CD1c-positive myeloid dendritic cell (primary cell): Measurements from ENCODE around the gene B4GALNT1.
A peak's percentile ranks its signal among the peaks of the same experiment; 100 is the strongest.
"Not testable (repeated sequence)": the region's sequence is repeated elsewhere in the genome, so short reads cannot be mapped to it uniquely, and the experiment has no call there.

Experiments used
- DNase-seq: peaks from one replicate; pipeline ENCODE4 v3.0.0-alpha.2; 2016; ENCODE audit errors: extremely low spot score

The B4GALNT1 gene

DNA sequence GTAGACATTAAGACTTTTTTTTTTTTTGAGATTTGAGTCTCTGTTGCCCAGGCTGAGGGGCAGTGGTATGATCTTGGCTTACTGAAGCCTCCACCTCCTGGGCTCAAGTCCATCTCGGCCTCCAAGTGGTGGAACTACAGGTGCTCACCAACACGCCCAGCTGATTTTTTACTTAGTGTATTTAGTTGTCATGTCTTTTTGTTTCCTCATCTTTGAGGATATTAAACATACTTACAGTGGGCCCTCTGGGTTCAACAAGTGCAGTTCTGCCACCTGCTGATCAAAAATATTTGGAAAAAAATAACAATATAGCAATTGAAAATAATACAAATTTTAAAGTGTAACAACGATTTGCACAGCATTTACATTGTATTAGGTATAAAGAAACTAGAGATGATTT is 4.4 kb upstream of the B4GALNT1 start:
- no peak for DNase-seq

DNA sequence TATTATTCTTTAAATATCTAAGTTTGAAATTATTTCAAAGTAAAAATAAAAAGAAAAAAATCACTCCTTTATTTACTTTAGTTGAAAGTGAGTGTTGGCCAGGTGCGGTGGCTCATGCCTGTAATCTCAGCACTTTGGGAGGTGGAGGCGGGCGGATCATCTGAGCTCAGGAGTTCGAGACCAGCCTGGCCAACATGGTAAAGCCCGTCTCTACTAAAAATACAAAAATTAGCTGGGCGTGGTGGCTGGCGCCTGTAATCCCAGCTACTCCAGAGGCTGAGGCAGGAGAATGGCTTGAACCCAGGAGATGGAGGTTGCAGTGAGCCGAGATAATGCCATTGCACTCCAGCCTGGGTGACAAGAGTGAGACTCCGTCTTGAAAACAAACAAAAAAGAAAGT is 3.7 kb upstream of the B4GALNT1 start:
- not testable (repeated sequence) for DNase-seq

GRCh38 chr12:57632073-57632957 is 686 bp downstream of the B4GALNT1 start:
- no peak for DNase-seq

GRCh38 chr12:57631566-57632072 is 1.4 kb downstream of the B4GALNT1 start:
- DNase-seq, result no peak

- DNase-seq, result no peak
These were observed 2.0 kb downstream of the B4GALNT1 start for GRCh38 chr12:57630891-57631433.

- no peak for DNase-seq
These were observed 3.0 kb downstream of the B4GALNT1 start for GRCh38 chr12:57629897-57630471.

GRCh38 chr12:57628280-57629191 is 4.5 kb downstream of the B4GALNT1 start:
- DNase-seq, result no peak

- DNase-seq, result peak; percentile 31
These were observed 5.3 kb downstream of the B4GALNT1 start for GRCh38 chr12:57627501-57628279.

GRCh38 chr12:57626921-57627445 is 6.0 kb downstream of the B4GALNT1 start:
- DNase-seq, result no peak

DNA sequence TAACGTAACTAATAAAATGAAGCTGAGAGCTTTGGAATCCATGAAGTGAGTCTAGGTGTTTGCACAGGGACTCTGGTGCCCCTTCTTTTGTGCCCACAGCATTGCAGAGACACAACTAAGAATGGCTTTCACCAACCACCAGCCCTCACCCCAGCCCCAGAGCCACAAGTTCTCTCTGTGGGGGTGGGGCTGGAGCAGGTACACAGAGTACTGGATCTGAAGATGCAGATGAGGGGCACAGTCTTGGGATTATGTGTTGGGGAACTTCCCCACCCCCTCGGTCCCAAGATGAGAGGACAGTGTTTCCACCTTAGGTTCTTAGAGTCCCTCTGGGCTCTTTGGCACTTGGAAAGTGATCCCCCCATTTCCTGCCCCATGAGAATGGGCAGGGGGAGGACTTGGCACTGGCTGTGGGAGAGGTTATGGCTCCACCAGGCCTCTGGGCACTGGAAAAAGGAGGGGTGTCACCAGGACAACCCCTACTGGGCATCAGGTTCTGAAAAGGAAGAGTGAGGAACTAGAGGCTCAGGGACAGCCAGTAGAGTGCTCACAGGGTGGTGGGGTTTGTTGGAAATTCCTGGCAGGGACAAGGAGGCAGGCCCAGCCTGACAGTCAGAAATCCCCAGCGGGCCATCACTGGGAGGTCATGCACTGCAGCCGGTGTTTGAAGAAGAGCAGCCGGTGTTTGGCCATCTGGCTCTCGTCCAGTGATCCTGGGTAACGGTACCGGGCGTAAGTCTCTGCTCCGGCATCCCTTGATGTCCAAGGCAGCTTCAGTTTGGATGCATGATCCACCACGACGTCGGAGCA is 6.7 kb downstream of the B4GALNT1 start:
- DNase-seq, result no peak

- DNase-seq, result no peak
These were observed 7.6 kb downstream of the B4GALNT1 start for GRCh38 chr12:57625261-57626032.

DNA sequence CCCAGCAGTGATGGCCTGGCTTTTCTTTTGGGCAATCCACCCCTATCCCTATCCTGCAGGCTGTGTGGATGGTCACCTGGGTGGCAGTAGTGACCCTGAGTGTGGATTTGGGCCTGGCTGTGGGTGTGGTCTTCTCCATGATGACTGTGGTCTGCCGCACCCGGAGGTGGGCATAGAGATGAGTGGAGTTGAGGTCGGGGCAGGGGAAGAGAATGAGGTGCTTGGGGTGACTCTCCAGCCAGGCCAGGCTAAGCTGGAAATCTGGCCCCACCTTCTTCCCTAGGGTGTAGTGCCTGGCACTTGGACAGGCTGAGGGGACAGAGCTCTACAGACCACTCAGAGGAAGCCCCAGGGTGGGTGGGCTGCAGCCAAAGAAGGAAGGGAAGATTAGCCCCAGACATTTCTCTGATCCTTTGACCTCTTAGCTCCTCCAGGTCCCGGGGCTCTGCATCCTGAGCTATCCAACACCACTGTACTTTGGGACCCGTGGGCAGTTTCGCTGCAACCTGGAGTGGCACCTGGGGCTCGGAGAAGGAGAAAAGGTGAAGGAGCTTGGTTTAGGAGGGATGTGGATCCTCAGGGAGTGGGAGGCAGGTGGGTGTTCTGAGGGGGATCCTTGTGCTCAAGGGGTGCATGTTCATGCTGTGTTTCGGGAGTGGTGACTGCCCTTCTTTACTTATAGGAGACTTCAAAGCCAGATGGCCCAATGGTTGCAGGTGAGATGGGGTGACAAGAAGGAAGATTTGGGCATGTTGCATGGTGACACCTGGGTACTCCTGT is 8.4 kb downstream of the B4GALNT1 start:
- no peak for DNase-seq

DNA sequence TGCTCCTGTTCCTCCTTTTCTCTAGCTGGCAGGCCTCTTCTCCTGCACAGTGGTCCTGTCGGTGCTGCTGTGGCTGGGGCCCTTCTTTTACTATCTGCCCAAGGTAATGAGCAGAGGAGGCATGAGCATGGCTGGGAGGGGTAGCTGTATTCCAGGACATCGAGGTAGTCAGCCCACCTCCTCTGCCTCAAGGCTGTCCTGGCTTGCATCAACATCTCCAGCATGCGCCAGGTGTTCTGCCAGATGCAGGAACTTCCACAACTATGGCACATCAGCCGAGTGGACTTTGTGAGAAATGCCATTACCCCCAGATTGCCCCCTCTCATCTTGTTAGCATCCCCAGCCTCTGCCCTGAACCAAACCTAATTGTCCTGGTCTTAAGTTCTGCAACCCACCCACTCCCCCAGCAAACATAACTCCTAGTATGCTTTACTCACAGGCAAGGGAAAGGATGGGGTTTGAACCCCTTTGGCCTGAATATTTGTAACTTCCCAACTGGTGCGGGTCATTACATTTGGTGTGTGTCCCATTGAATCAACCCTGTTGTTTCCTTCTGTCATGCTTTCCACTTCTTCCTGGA is 9.1 kb downstream of the B4GALNT1 start:
- no peak for DNase-seq

GRCh38 chr12:57623385-57623784 is 9.6 kb downstream of the B4GALNT1 start:
- DNase-seq, result no peak

DNA sequence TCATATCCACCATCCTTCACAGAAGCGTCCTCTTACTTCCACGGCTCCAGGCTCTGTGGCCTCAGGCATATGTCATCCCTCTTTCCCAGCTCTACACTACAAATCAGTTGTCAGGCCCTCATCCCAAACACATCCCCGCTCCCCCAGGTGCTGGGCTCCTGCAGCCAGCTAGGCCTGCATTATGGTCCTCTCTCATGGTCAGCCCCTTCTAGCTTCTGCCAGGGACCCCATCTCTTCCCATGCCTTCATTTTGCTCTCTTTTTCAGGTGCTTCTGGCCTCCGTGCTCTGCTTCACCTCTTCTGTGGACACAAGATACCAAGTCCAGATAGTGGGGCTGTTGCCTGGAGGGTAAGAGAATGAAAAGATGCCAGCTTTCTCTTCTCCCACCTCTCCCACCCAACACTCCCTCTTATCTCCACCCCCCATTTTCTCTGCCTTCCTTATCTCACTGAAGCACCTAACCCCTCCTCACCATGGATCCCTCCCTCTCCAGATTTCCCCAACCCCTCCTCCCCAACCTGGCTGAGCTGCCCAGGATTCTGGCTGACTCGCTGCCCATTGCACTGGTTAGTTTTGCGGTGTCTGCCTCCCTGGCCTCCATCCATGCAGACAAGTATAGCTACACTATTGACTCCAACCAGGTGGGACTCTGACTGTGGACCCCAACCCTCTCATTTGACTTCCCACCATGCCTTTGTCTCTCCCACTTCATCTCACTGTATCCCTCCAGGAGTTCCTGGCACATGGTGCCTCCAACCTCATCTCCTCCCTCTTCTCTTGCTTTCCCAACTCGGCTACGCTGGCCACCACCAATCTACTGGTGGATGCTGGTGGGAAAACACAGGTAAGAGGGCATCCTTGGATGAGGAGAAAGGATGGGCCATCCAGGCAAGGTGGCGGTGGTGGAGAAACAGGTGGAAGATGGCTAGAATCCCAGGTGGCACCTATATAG is 10.4 kb downstream of the B4GALNT1 start:
- DNase-seq, result no peak

DNA sequence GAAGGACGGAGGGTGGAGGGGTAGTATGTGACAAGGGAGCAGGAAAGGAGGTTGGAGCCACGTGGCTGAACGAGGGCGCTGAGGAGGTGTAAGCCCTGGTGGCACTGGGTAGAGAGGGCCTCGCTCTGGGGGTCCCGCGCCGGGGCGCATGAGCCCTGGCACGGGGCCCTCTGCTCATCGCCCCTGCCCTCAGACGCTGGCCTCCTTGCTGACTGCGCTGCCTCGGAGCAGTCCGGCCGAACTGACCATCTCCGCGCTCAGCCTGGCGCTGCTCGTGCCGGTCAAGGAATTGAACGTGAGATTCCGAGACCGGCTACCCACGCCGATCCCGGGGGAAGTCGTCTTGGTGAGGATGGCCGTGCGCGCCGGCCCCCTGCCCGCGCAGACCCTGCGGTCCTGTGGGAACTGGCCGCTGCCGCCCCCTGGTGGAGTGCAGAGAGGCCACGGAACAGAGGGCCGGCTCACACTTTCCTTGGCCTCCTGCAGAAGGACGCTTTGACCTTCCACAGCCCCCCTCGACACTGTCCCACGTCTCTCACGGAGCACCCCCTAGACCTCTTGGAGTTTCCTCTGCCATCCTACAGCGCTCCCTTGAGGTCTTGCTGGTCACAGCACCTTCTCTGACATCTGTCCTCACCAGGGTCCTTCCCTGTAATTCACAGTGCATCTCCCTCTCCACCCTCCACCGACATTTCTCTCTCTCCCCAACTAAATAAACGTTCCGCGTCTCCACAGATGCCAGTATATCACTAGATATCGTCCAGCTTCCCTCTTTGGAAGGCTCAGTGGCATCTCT is 11.3 kb downstream of the B4GALNT1 start:
- peak; percentile 57 for DNase-seq
